ENCODE results near the gene SLC37A1.

SLC37A1 gene

DNA sequence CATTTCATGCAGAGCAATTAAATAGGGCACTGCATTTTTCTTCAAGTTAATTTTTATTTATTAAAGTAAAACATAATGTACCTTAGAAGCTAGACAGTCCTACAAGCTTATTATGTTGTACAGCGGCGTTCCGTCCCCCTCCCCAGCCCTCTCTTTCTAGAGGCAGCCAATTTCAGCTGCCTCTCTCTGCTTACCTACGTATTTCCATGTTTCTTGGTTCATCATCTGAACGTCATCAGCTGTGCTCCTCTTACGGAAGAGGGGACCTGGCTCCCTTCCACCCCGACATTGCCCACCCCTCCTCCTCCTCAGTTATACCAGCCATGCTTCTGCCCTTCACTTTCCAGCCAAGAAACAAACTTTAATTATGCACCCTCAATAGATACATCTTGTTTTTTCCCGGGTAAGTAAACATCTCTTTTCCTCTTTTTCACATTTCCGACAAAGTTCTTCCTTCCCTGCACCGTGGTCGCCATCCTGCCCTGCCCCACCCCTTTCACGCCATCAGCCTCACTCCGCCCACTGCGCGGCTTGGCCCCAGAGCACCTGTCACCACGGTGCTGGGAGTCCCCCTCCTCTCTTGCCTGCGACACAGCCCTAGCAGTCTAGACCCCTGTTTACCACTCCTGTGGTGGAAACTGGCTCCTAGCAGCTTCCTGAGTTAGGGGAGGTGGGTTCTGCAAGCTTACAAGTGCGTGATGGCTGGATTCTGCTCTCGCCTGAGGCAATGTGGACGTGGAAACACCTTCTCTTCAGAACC, 57.9 kb downstream of the SLC37A1 start:
- Histone ChIP-seq H3K4me1 (ENCODE audit: control extremely low read depth in 1 of 4, control insufficient read depth in 4 of 4, insufficient read depth in 4 of 4, low read length in 3 of 4) (no peaks in the 10 kb centered on the region), H3K36me3 (ENCODE audit: control insufficient read depth in 4 of 4, insufficient read depth in 4 of 4, low read length in 3 of 4) (peaks cover 25 to 97% (median 68%) of the 10 kb centered on the region in 4 experiments), H3K27ac (ENCODE audit: insufficient read depth in 1 of 2, low read depth in 1 of 2, low read length in 2 of 2, poor library complexity in 1 of 2, severe bottlenecking in 2 of 2) (no peak overlapping the region), H3K27me3 (replicated peaks in 2 of 5; ENCODE audit: control insufficient read depth in 4 of 5, insufficient read depth in 5 of 5, low read length in 4 of 5) (no peaks in the 10 kb centered on the region), H3K9me3 (ENCODE audit: control extremely low read depth in 1 of 5, control insufficient read depth in 4 of 5, insufficient read depth in 2 of 5, low read depth in 1 of 5, low read length in 4 of 5) (peaks cover 0 to 18% (median 10%) of the 10 kb centered on the region in 5 experiments), H3K4me3 (ENCODE audit: control insufficient read depth in 1 of 7, extremely low read depth in 1 of 7, insufficient read depth in 4 of 7, low read depth in 2 of 7, low read length in 6 of 7) (no peak overlapping the region)
- WGBS (ENCODE audit: insufficient coverage), result 93% methylated on average over 17 of the region's 20 CpGs
- ChIA-PET POLR2A (no interaction called here), CTCF (no interaction called here)
- no peak for DNase-seq

DNA sequence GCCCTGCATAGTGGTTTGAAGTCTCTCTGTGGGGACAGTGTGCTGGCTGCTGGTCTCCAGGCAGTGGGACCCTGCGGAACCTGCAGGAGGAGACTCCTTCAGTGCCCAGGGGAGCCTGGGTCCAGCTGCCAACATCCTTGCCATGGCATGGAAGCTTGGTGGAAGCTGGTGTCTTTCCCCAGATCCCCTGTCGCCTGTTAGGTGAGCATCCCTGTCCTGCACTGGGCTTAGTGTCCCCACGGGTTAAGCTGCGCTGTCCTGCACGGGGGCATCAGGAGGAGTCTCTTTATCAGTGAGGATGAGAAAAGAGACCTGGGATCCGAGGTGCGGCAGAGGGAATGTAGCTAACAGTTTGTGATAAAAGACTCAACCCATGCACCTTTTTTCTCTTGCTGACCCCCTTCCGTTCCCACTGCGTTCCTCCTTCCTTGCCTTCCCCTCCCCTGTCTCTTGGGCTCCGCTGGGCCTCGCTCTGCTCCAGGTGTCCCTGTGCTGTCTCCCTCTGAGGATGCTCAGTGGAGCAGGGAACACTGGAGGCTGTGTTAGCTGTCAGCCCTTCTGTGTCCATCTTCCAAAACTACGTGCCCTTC, 59.3 kb downstream of the SLC37A1 start:
- WGBS (ENCODE audit: insufficient coverage), result 97% methylated on average over 12 of the region's 12 CpGs
- no peaks in the 10 kb centered on the region for H3K27me3 ChIP-seq (replicated peaks in 2 of 5; ENCODE audit: control insufficient read depth in 4 of 5, insufficient read depth in 5 of 5, low read length in 4 of 5)
- DNase-seq, result no peak
- peaks cover 2 to 23% (median 10%) of the 10 kb centered on the region in 5 experiments for H3K9me3 ChIP-seq (ENCODE audit: control extremely low read depth in 1 of 5, control insufficient read depth in 4 of 5, insufficient read depth in 2 of 5, low read depth in 1 of 5, low read length in 4 of 5)
- POLR2A ChIA-PET, result no interaction called here
- CTCF ChIA-PET, result interaction anchor here (0.6 kb wide), 1 partner anchor 13 kb away, joined by 3 read pairs; no protein-coding TSS in a partner anchor
- H3K27ac ChIP-seq (ENCODE audit: insufficient read depth in 1 of 2, low read depth in 1 of 2, low read length in 2 of 2, poor library complexity in 1 of 2, severe bottlenecking in 2 of 2), result no peak overlapping the region
- no peaks in the 10 kb centered on the region for H3K4me1 ChIP-seq (ENCODE audit: control extremely low read depth in 1 of 4, control insufficient read depth in 4 of 4, insufficient read depth in 4 of 4, low read length in 3 of 4)
- H3K36me3 ChIP-seq (ENCODE audit: control insufficient read depth in 4 of 4, insufficient read depth in 4 of 4, low read length in 3 of 4), result peaks cover 27 to 97% (median 56%) of the 10 kb centered on the region in 4 experiments
- no peak overlapping the region for H3K4me3 ChIP-seq (ENCODE audit: control insufficient read depth in 1 of 7, extremely low read depth in 1 of 7, insufficient read depth in 4 of 7, low read depth in 2 of 7, low read length in 6 of 7)

DNA sequence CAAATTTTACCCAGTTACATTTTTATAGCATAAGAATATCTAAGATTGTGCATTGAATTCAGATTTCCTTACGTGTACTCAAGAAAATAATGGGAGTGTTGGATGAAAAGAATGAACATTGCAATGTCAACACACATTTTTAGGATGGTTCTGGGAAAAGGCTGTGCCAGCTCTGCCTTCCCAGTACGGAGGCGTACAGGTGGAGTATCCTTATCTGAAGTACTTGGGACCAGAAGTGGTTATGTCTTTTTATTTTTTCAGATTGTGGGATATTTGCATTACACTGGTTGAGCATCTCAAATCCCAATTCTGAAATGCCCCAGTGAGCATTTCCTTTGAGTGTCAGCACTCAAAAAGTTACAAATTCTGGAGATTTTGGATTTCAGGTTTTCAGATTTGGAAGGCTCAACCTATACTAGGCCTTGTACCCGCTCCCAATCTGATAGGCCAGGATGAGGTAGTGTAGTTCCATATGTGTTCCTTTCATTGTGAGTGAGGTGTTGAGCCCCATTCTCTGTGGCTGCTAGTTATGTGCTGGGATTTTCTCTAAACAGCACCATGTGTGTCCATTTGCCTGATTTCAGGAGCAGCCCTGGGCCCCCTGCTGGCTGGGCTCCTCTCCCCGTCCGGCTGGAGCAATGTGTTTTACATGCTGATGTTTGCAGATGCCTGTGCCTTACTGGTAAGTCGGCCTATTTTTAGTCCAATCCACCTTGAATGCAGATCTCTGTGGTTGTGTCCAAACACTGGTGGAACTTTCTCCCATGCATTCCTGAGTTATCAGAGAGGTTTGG, 60.8 kb downstream of the SLC37A1 start:
- CTCF ChIA-PET, result no interaction called here
- H3K36me3 ChIP-seq (ENCODE audit: control insufficient read depth in 4 of 4, insufficient read depth in 4 of 4, low read length in 3 of 4), result peaks cover 28 to 93% (median 50%) of the 10 kb centered on the region in 4 experiments
- POLR2A ChIA-PET, result no interaction called here
- WGBS (ENCODE audit: insufficient coverage), result 93% methylated on average over 6 of the region's 7 CpGs
- H3K9me3 ChIP-seq (ENCODE audit: control extremely low read depth in 1 of 5, control insufficient read depth in 4 of 5, insufficient read depth in 2 of 5, low read depth in 1 of 5, low read length in 4 of 5), result peaks cover 2 to 23% (median 10%) of the 10 kb centered on the region in 5 experiments
- DNase-seq, result no peak
- no peak overlapping the region for H3K4me3 ChIP-seq (ENCODE audit: control insufficient read depth in 1 of 7, extremely low read depth in 1 of 7, insufficient read depth in 4 of 7, low read depth in 2 of 7, low read length in 6 of 7)
- no peaks in the 10 kb centered on the region for H3K4me1 ChIP-seq (ENCODE audit: control extremely low read depth in 1 of 4, control insufficient read depth in 4 of 4, insufficient read depth in 4 of 4, low read length in 3 of 4)
- no peak overlapping the region for H3K27ac ChIP-seq (ENCODE audit: insufficient read depth in 1 of 2, low read depth in 1 of 2, low read length in 2 of 2, poor library complexity in 1 of 2, severe bottlenecking in 2 of 2)
- no peaks in the 10 kb centered on the region for H3K27me3 ChIP-seq (replicated peaks in 2 of 5; ENCODE audit: control insufficient read depth in 4 of 5, insufficient read depth in 5 of 5, low read length in 4 of 5)

DNA sequence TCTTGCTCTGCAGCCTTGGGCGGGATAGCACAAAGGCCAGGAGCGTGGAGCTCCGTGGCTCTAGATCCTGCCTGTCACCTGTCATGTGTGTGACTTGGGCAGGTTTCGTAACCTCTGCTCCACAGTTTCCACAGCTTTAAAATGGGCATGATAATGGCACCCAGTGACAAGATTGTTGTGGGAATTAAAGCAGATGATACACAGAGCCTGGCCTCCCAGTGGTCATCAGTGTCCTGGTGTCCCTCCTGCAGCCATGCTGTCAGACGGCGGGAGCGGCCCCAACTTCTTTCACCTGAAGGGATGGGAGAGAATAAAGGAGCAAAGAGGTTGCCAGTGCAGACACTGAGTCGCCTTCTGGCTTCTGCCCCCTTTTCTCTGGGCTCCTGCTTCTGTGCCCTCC, 61.5 kb downstream of the SLC37A1 start:
- H3K27ac ChIP-seq (ENCODE audit: insufficient read depth in 1 of 2, low read depth in 1 of 2, low read length in 2 of 2, poor library complexity in 1 of 2, severe bottlenecking in 2 of 2), result no peak overlapping the region
- peaks cover 28 to 92% (median 48%) of the 10 kb centered on the region in 4 experiments for H3K36me3 ChIP-seq (ENCODE audit: control insufficient read depth in 4 of 4, insufficient read depth in 4 of 4, low read length in 3 of 4)
- peaks cover 2 to 23% (median 10%) of the 10 kb centered on the region in 5 experiments for H3K9me3 ChIP-seq (ENCODE audit: control extremely low read depth in 1 of 5, control insufficient read depth in 4 of 5, insufficient read depth in 2 of 5, low read depth in 1 of 5, low read length in 4 of 5)
- WGBS (ENCODE audit: insufficient coverage), result 99% methylated on average over 7 of the region's 8 CpGs
- no peak for DNase-seq
- H3K4me1 ChIP-seq (ENCODE audit: control extremely low read depth in 1 of 4, control insufficient read depth in 4 of 4, insufficient read depth in 4 of 4, low read length in 3 of 4), result no peaks in the 10 kb centered on the region
- ChIA-PET POLR2A (no interaction called here), CTCF (interaction anchor here (1.6 kb wide), 1 partner anchor 10 kb away, joined by 3 read pairs; no protein-coding TSS in a partner anchor)
- H3K27me3 ChIP-seq (replicated peaks in 2 of 5; ENCODE audit: control insufficient read depth in 4 of 5, insufficient read depth in 5 of 5, low read length in 4 of 5), result no peaks in the 10 kb centered on the region
- H3K4me3 ChIP-seq (ENCODE audit: control insufficient read depth in 1 of 7, extremely low read depth in 1 of 7, insufficient read depth in 4 of 7, low read depth in 2 of 7, low read length in 6 of 7), result no peak overlapping the region

DNA sequence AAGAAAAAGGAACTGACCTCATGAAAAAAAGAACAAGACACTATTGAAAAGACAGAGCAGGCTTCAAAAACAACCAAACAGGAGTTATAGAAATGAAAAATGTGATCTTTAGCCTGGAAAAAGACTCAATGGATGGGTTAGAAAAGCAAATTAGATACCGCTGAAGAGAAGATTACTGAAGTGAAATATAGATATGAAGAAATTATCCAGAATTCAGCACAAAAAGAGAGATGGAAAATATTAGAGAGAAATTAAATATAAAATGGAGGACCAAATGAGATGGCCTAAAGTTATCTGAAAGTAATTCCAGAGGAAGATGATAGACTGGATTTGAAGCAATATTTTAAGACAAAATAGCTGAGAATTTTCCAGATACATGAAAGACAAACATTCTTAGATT, 63.0 kb downstream of the SLC37A1 start:
- CTCF ChIA-PET, result interaction anchor here (1.6 kb wide), 1 partner anchor 12 kb away, joined by 3 read pairs; no protein-coding TSS in a partner anchor
- no peak for DNase-seq
- Histone ChIP-seq H3K27me3 (replicated peaks in 2 of 5; ENCODE audit: control insufficient read depth in 4 of 5, insufficient read depth in 5 of 5, low read length in 4 of 5) (no peaks in the 10 kb centered on the region), H3K4me3 (ENCODE audit: control insufficient read depth in 1 of 7, extremely low read depth in 1 of 7, insufficient read depth in 4 of 7, low read depth in 2 of 7, low read length in 6 of 7) (no peak overlapping the region), H3K9me3 (ENCODE audit: control extremely low read depth in 1 of 5, control insufficient read depth in 4 of 5, insufficient read depth in 2 of 5, low read depth in 1 of 5, low read length in 4 of 5) (peaks cover 2 to 23% (median 10%) of the 10 kb centered on the region in 5 experiments), H3K27ac (ENCODE audit: insufficient read depth in 1 of 2, low read depth in 1 of 2, low read length in 2 of 2, poor library complexity in 1 of 2, severe bottlenecking in 2 of 2) (no peak overlapping the region), H3K4me1 (ENCODE audit: control extremely low read depth in 1 of 4, control insufficient read depth in 4 of 4, insufficient read depth in 4 of 4, low read length in 3 of 4) (no peaks in the 10 kb centered on the region), H3K36me3 (ENCODE audit: control insufficient read depth in 4 of 4, insufficient read depth in 4 of 4, low read length in 3 of 4) (peaks cover 28 to 88% (median 36%) of the 10 kb centered on the region in 4 experiments)
- POLR2A ChIA-PET, result no interaction called here
- 100% methylated on average over 1 of the region's 1 CpG for WGBS (ENCODE audit: insufficient coverage)

GRCh38 chr21:42578034-42578433, 64.4 kb downstream of the SLC37A1 start:
- H3K27me3 ChIP-seq (replicated peaks in 2 of 5; ENCODE audit: control insufficient read depth in 4 of 5, insufficient read depth in 5 of 5, low read length in 4 of 5), result no peaks in the 10 kb centered on the region
- WGBS (ENCODE audit: insufficient coverage), result 95% methylated on average over 8 of the region's 9 CpGs
- ChIA-PET POLR2A (no interaction called here), CTCF (no interaction called here)
- H3K36me3 ChIP-seq (ENCODE audit: control insufficient read depth in 4 of 4, insufficient read depth in 4 of 4, low read length in 3 of 4), result peaks cover 25 to 78% (median 29%) of the 10 kb centered on the region in 4 experiments
- no peaks in the 10 kb centered on the region for H3K4me1 ChIP-seq (ENCODE audit: control extremely low read depth in 1 of 4, control insufficient read depth in 4 of 4, insufficient read depth in 4 of 4, low read length in 3 of 4)
- H3K4me3 ChIP-seq (ENCODE audit: control insufficient read depth in 1 of 7, extremely low read depth in 1 of 7, insufficient read depth in 4 of 7, low read depth in 2 of 7, low read length in 6 of 7), result no peak overlapping the region
- peaks cover 2 to 23% (median 10%) of the 10 kb centered on the region in 5 experiments for H3K9me3 ChIP-seq (ENCODE audit: control extremely low read depth in 1 of 5, control insufficient read depth in 4 of 5, insufficient read depth in 2 of 5, low read depth in 1 of 5, low read length in 4 of 5)
- no peak for DNase-seq
- no peak overlapping the region for H3K27ac ChIP-seq (ENCODE audit: insufficient read depth in 1 of 2, low read depth in 1 of 2, low read length in 2 of 2, poor library complexity in 1 of 2, severe bottlenecking in 2 of 2)

Data from common myeloid progenitor, CD34-positive (primary cell).